AML-193 (cell line): Measurements from ENCODE around the gene KIF12.
"Not testable (repeated sequence)": the region's sequence is repeated elsewhere in the genome, so short reads cannot be mapped to it uniquely, and the experiment has no call there.

ENCODE experiments used
- DNase-seq, 2 experiments: peaks; one replicate each; lab custom pipeline; 2025; lab: John Stamatoyannopoulos, UW

Gene KIF12

DNA sequence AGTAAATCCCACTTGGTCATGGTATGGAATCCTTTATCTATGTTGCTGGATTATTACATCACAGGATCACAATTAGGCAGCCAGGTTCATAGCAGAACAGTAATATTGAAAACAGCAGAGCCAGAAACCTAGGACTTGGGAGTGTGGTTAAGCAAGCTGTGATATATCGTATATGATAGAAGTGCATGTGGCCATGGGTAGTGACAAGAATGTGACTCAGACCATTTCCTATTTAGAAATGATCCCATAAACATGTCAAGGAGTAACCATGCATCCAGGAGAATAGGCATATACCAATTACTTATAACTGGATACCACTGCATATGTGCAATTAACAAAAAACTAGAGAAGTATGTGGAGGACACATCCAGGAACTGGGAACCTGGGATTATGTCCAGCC, 52.2 kb downstream of the KIF12 start:
- DNase-seq, result no peak

DNA sequence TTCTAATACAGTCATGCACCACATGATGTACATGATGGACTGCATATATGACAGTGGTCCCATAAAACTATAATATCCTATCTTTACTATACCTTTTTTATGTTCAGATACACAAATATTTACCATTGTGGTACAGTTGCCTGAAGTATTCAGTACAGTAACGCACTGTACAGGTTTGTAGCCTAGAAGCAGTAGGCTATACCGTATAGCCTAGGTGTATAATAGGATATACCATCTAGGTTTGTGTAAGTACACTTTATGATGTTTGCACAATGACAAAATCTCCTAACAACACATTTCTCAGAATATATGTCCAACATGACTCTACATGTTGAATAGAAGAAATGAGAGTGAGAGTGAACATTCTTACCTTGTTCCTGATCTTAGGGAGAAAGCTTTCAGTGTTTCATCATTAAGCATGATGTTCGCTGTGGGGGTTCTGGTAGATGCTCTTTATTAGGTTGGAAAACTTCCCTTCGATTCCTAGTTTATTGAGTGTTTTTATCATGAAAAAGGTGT, 52.8 kb downstream of the KIF12 start:
- no peak for DNase-seq

GRCh38 chr9:114043660-114044059, 55.4 kb downstream of the KIF12 start:
- DNase-seq, result not testable (repeated sequence)
